IMR-90 (cell line): Measurements from ENCODE around the gene NUDT12. TPM values are rescaled to one million over a fixed set of nuclear protein-coding genes. Genes with fewer than 3 reads are reported as not detected.

Experiments used
- ATAC-seq: fragments of 200-7000 bp; cut with Tn5 transposase; 2 replicates; pipeline ENCODE4 v1.9.1; 2020; ENCODE audit warnings: low read depth, mild to moderate bottlenecking, moderate library complexity
- BruUV-seq: library from RNA; stranded (reverse); fragments of 400-500 nt; replicated peaks from 2 replicates; lab custom pipeline; 2021; lab: Mats Ljungman, UMichigan
- CTCF ChIA-PET: fragments of 300-600 bp; formaldehyde crosslinking; extraction: SDS; loops from one replicate; lab custom pipeline; 2021; ENCODE audit warnings: antibody characterized with exemption; lab: Yijun Ruan, JAX
- POLR2A ChIA-PET: fragments of 300-600 bp; sonication (Branson Sonifier 250); formaldehyde crosslinking; loops from one replicate; lab custom pipeline; 2022; ENCODE audit warnings: antibody characterized with exemption; ENCODE audit not compliant: unreplicated experiment; lab: Charles Lee
- DNase-seq: peaks from one replicate; pipeline ENCODE4 v3.0.0; 2013
- H2AFZ ChIP-seq: replicated peaks from 2 replicates; pipeline ENCODE3; 2013; ENCODE audit warnings: low read length, mild to moderate bottlenecking; ENCODE audit not compliant: poor library complexity
- H2AK5ac ChIP-seq: 2 replicates; pipeline ENCODE4 v1.6.1; 2013; ENCODE audit warnings: low read depth, low read length, inconsistent platforms
- H2AK9ac ChIP-seq: replicated peaks from 2 replicates; pipeline ENCODE3; 2013; ENCODE audit warnings: mild to moderate bottlenecking, low read depth, low read length, moderate library complexity; ENCODE audit not compliant: poor library complexity
- H2BK120ac ChIP-seq: 2 replicates; pipeline ENCODE4 v1.6.1; 2013; ENCODE audit warnings: low read depth, low read length, inconsistent platforms
- H2BK15ac ChIP-seq: 3 replicates; pipeline ENCODE4 v1.6.1; 2013; ENCODE audit warnings: low read depth, low read length, inconsistent platforms
- H2BK20ac ChIP-seq: 2 replicates; pipeline ENCODE4 v1.6.1; 2013; ENCODE audit warnings: low read depth, mild to moderate bottlenecking, inconsistent platforms, low read length, moderate library complexity
- H2BK5ac ChIP-seq: 2 replicates; pipeline ENCODE4 v1.6.1; 2013; ENCODE audit warnings: mild to moderate bottlenecking, low read depth, low read length, inconsistent platforms; ENCODE audit not compliant: poor library complexity, severe bottlenecking
- H3K14ac ChIP-seq: replicated peaks from 2 replicates; pipeline ENCODE4 v1.6.1; 2013; ENCODE audit warnings: low read depth, low read length, inconsistent platforms
- H3K18ac ChIP-seq: 2 replicates; pipeline ENCODE4 v1.6.1; 2013; ENCODE audit warnings: low read depth, low read length, control low read depth
- H3K23ac ChIP-seq: 2 replicates; pipeline ENCODE4 v1.6.1; 2013; ENCODE audit warnings: low read depth, low read length, inconsistent platforms
- H3K27ac ChIP-seq: 2 replicates; pipeline ENCODE4 v1.5.1; 2013; ENCODE audit warnings: mild to moderate bottlenecking, control low read depth, low read length; ENCODE audit not compliant: insufficient read depth
- H3K27me3 ChIP-seq: 2 replicates; pipeline ENCODE4 v1.6.1; 2013; ENCODE audit warnings: low read length; ENCODE audit not compliant: control insufficient read depth, insufficient read depth
- H3K36me3 ChIP-seq: 2 replicates; pipeline ENCODE4 v1.6.1; 2013; ENCODE audit warnings: low read length, mixed read lengths; ENCODE audit not compliant: control insufficient read depth, insufficient read depth
- H3K4ac ChIP-seq: 2 replicates; pipeline ENCODE4 v1.6.1; 2013; ENCODE audit warnings: low read depth, low read length, inconsistent platforms
- H3K4me1 ChIP-seq: 2 replicates; pipeline ENCODE4 v1.6.1; 2013; ENCODE audit warnings: low read length, mixed read lengths; ENCODE audit not compliant: control insufficient read depth, insufficient read depth
- H3K4me2 ChIP-seq: 2 replicates; pipeline ENCODE4 v1.6.1; 2013; ENCODE audit warnings: low read depth, mild to moderate bottlenecking, control low read depth, low read length, moderate library complexity
- H3K4me3 ChIP-seq: 2 replicates; pipeline ENCODE4 v1.5.1; 2013; ENCODE audit warnings: low read depth, mild to moderate bottlenecking, control low read depth, low read length, moderate library complexity; ENCODE audit not compliant: insufficient read depth
- H3K56ac ChIP-seq: 2 replicates; pipeline ENCODE4 v1.6.1; 2013; ENCODE audit warnings: low read length, inconsistent platforms; ENCODE audit not compliant: insufficient read depth; ENCODE audit errors: extremely low read depth
- H3K79me1 ChIP-seq, 2 experiments: 2 replicates each; pipeline ENCODE4 v1.6.1; 2013; ENCODE audit warnings: low read length in 2 of 2, inconsistent platforms in 1 of 2, low read depth in 1 of 2
- H3K9ac ChIP-seq: 2 replicates; pipeline ENCODE4 v1.6.1; 2013; ENCODE audit warnings: low read depth, low read length, control low read depth
- H3K9me1 ChIP-seq: 2 replicates; pipeline ENCODE4 v1.6.1; 2013; ENCODE audit warnings: low read length, inconsistent platforms; ENCODE audit not compliant: insufficient read depth
- H3K9me3 ChIP-seq: 2 replicates; pipeline ENCODE4 v1.6.1; 2013; ENCODE audit warnings: low read length; ENCODE audit not compliant: control insufficient read depth, insufficient read depth
- H4K20me1 ChIP-seq: 2 replicates; pipeline ENCODE4 v1.6.1; 2013; ENCODE audit warnings: low read length, inconsistent platforms; ENCODE audit not compliant: insufficient read depth
- H4K5ac ChIP-seq: 2 replicates; pipeline ENCODE4 v1.6.1; 2013; ENCODE audit warnings: mild to moderate bottlenecking, low read depth, low read length, control low read depth
- H4K8ac ChIP-seq, 2 experiments: 2 replicates each; pipeline ENCODE4 v1.6.1; 2013; ENCODE audit warnings: low read depth in 2 of 2, low read length in 2 of 2, control low read depth in 1 of 2, inconsistent platforms in 1 of 2
- H4K91ac ChIP-seq: 2 replicates; pipeline ENCODE4 v1.6.1; 2013; ENCODE audit warnings: low read depth, low read length, inconsistent platforms; ENCODE audit not compliant: insufficient read depth
- BHLHE40 ChIP-seq: fragments of 150-350 bp; IDR thresholded peaks from 2 replicates; pipeline ENCODE4 v1.6.1; 2016; ENCODE audit warnings: mild to moderate bottlenecking, low read depth, low read length
- CEBPB ChIP-seq: IDR thresholded peaks from 2 replicates; pipeline ENCODE4 v1.6.1; 2012; ENCODE audit warnings: low read depth, low read length, improper control_type of control experiment
- CHD1 ChIP-seq: IDR thresholded peaks from 2 replicates; pipeline ENCODE4 v1.6.1; 2012; ENCODE audit warnings: low read depth, low read length, improper control_type of control experiment
- CTCF ChIP-seq: conservative IDR thresholded peaks from 2 replicates; pipeline ENCODE4 v1.5.1; 2012; ENCODE audit warnings: mild to moderate bottlenecking, low read depth, low read length, improper control_type of control experiment
- FOS ChIP-seq: fragments of 150-350 bp; IDR thresholded peaks from 2 replicates; pipeline ENCODE4 v1.6.1; 2016; ENCODE audit warnings: low read depth, low read length
- MAFK ChIP-seq: IDR thresholded peaks from 2 replicates; pipeline ENCODE4 v1.6.1; 2012; ENCODE audit warnings: low read depth, low read length, improper control_type of control experiment
- MAZ ChIP-seq: IDR thresholded peaks from 2 replicates; pipeline ENCODE4 v1.6.1; 2012; ENCODE audit warnings: low read depth, mild to moderate bottlenecking, low read length, improper control_type of control experiment, moderate library complexity, borderline replicate concordance
- MXI1 ChIP-seq: IDR thresholded peaks from 2 replicates; pipeline ENCODE4 v1.6.1; 2012; ENCODE audit warnings: low read depth, mild to moderate bottlenecking, low read length, moderate library complexity, borderline replicate concordance
- NFE2L2 ChIP-seq: fragments of 150-350 bp; IDR thresholded peaks from 2 replicates; pipeline ENCODE4 v1.6.1; 2016; ENCODE audit warnings: low read depth, mild to moderate bottlenecking, low read length
- POLR2A ChIP-seq: IDR thresholded peaks from 2 replicates; pipeline ENCODE4 v1.6.1; 2012; ENCODE audit warnings: mild to moderate bottlenecking, low read depth, low read length
- RAD21 ChIP-seq: IDR thresholded peaks from 2 replicates; pipeline ENCODE4 v1.6.1; 2012; ENCODE audit warnings: low read length, improper control_type of control experiment
- RCOR1 ChIP-seq: IDR thresholded peaks from 2 replicates; pipeline ENCODE4 v1.6.1; 2012; ENCODE audit warnings: mild to moderate bottlenecking, low read length, improper control_type of control experiment; ENCODE audit not compliant: insufficient replicate concordance
- RFX5 ChIP-seq: IDR thresholded peaks from 2 replicates; pipeline ENCODE4 v1.8.0; 2012; ENCODE audit warnings: low read depth, mild to moderate bottlenecking, low read length, moderate library complexity
- SMC3 ChIP-seq: fragments of 150-350 bp; IDR thresholded peaks from 2 replicates; pipeline ENCODE4 v1.6.1; 2016; ENCODE audit warnings: low read depth, mild to moderate bottlenecking, antibody characterized with exemption, low read length, moderate library complexity
- USF2 ChIP-seq: fragments of 150-350 bp; IDR thresholded peaks from 2 replicates; pipeline ENCODE4 v1.6.1; 2017; ENCODE audit warnings: mild to moderate bottlenecking, antibody characterized with exemption, low read length, low read depth
- WGBS, 2 experiments: methylation state at CpG; one replicate each; pipeline versions ENCODE4 v1.1.5 to v1.1.7; 2013; ENCODE audit warnings: missing lambda C conversion rate in 2 of 2; ENCODE audit not compliant: insufficient read length in 1 of 2; ENCODE audit errors: extremely low coverage in 2 of 2; 5-methylcytosine and 5-hydroxymethylcytosine counted together
- dilution Hi-C: fragments of 300-500 bp; cut with HindIII; formaldehyde crosslinking; loops from one replicate; pipeline ENCODE4 v1.14.3; 2018; ENCODE audit warnings: low sequenced_read_pairs; ENCODE audit not compliant: unreplicated experiment
- in situ Hi-C: fragments of 300-500 bp; cut with MboI; formaldehyde crosslinking; loops from 3 replicates; pipeline ENCODE4 v1.14.3; 2019; ENCODE audit warnings: low sequenced_read_pairs, inconsistent platforms, mixed read lengths
- intact Hi-C: fragments of 100-400 bp; cut with micrococcal nuclease; formaldehyde crosslinking; loops from 2 replicates; pipeline ENCODE4 v1.10.0; 2022
- polyA plus RNA-seq, 3 experiments: library from polyadenylated mRNA; depleted of rRNA; stranded (reverse); fragments of >200 nt; gene quantifications; 2 replicates each; pipeline ENCODE4 v1.2.3, GENCODE V29; 2012; ENCODE audit warnings: low replicate concordance in 1 of 3
- total RNA-seq: library from RNA; depleted of rRNA; stranded (reverse); fragments of >200 nt; gene quantifications from 2 replicates; pipeline ENCODE4 v1.2.3, GENCODE V29; 2012
- TF ChIP-seq, protein P1 (sequence below): fragments of 150-350 bp; IDR thresholded peaks from 2 replicates; pipeline ENCODE4 v1.6.1; 2016; ENCODE audit warnings: low read depth, mild to moderate bottlenecking, low read length, moderate library complexity, borderline replicate concordance

The NUDT12 gene
- total and polyA plus RNA-seq, 2 of the 4 experiments (the other 2 are of a cell fraction), result 3.7 to 5.9 TPM

- Histone ChIP-seq H3K4me1 (no peaks in the 10 kb centered on the region), H3K9me1 (no peaks in the 10 kb centered on the region), H2BK5ac (no peak overlapping the region), H2AFZ (peak overlapping the region; percentile 49), H2AK9ac (no peak overlapping the region), H3K4me3 (no peak overlapping the region), H3K23ac (no peak overlapping the region), H3K9ac (no peak overlapping the region), H4K5ac (no peak overlapping the region), H3K9me3 (no peaks in the 10 kb centered on the region), H3K14ac (no peak overlapping the region), H2BK20ac (no peak overlapping the region), H2AK5ac (no peak overlapping the region), H3K4me2 (no peak overlapping the region), H3K27me3 (peaks cover 2% of the 10 kb centered on the region; the same call in 1 of the 2 replicates), H2BK15ac (no peak overlapping the region), H2BK120ac (no peak overlapping the region), H3K18ac (no peak overlapping the region), H3K4ac (no peak overlapping the region), H3K56ac (no peak overlapping the region), H3K36me3 (no peaks in the 10 kb centered on the region), H4K20me1 (no peaks in the 10 kb centered on the region), H3K79me1 (no peaks in the 10 kb centered on the region), H4K8ac (no peak overlapping the region), H3K27ac (no peak overlapping the region), H4K91ac (no peak overlapping the region)
- intact Hi-C loops, result no loop called here
- in situ Hi-C loops, result no loop called here
- dilution Hi-C loops, result no loop called here
- ChIA-PET POLR2A (no interaction called here), CTCF (no interaction called here)
- BruUV-seq, result no TSS peak
- WGBS, 2 experiments, result 80% methylated on average over 2 of the region's 3 CpGs; no CpG with 5 or more reads in 1 of the 2 experiments
- no peak for TF ChIP-seq BHLHE40
- TF ChIP-seq CTCF, result no peak
- no peak for TF ChIP-seq MAZ
- no peak for TF ChIP-seq MXI1
- TF ChIP-seq FOS, result no peak
- no peak for TF ChIP-seq USF2
- TF ChIP-seq CEBPB, result no peak
- no peak for TF ChIP-seq RFX5
- TF ChIP-seq RCOR1, result no peak
- TF ChIP-seq, protein P1, sequence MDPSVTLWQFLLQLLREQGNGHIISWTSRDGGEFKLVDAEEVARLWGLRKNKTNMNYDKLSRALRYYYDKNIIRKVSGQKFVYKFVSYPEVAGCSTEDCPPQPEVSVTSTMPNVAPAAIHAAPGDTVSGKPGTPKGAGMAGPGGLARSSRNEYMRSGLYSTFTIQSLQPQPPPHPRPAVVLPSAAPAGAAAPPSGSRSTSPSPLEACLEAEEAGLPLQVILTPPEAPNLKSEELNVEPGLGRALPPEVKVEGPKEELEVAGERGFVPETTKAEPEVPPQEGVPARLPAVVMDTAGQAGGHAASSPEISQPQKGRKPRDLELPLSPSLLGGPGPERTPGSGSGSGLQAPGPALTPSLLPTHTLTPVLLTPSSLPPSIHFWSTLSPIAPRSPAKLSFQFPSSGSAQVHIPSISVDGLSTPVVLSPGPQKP, result no peak
- no peak for TF ChIP-seq SMC3
- no peak for TF ChIP-seq CHD1
- TF ChIP-seq NFE2L2, result no peak
- no peak for TF ChIP-seq RAD21
- no peak for TF ChIP-seq POLR2A
- TF ChIP-seq MAFK, result no peak
- no peak for ATAC-seq
- no peak for DNase-seq
Measured at GRCh38 chr5:103523319-103523718, 39.3 kb downstream of the NUDT12 start.
